Stimulated activated CD4-positive, alpha-beta T cell treated with anti-CD3 and anti-CD28 coated beads, Interleukin-1b, Interleukin-23, amount 100 ng/mL, for 48 hours (primary cell): ENCODE measurements around the gene IP6K3.

Experiments used
- DNase-seq: peaks from one replicate; pipeline ENCODE4 v3.0.0-alpha.2; 2020

IP6K3 gene, protein sequence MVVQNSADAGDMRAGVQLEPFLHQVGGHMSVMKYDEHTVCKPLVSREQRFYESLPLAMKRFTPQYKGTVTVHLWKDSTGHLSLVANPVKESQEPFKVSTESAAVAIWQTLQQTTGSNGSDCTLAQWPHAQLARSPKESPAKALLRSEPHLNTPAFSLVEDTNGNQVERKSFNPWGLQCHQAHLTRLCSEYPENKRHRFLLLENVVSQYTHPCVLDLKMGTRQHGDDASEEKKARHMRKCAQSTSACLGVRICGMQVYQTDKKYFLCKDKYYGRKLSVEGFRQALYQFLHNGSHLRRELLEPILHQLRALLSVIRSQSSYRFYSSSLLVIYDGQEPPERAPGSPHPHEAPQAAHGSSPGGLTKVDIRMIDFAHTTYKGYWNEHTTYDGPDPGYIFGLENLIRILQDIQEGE

GRCh38 chr6:33746651-33747100 lies at the start of gene IP6K3:
IP6K3 (minus strand) TSS chr6:33746905; CDS start chr6:33735476, 11,429 bp downstream.
- DNase-seq, result no peak

DNA sequence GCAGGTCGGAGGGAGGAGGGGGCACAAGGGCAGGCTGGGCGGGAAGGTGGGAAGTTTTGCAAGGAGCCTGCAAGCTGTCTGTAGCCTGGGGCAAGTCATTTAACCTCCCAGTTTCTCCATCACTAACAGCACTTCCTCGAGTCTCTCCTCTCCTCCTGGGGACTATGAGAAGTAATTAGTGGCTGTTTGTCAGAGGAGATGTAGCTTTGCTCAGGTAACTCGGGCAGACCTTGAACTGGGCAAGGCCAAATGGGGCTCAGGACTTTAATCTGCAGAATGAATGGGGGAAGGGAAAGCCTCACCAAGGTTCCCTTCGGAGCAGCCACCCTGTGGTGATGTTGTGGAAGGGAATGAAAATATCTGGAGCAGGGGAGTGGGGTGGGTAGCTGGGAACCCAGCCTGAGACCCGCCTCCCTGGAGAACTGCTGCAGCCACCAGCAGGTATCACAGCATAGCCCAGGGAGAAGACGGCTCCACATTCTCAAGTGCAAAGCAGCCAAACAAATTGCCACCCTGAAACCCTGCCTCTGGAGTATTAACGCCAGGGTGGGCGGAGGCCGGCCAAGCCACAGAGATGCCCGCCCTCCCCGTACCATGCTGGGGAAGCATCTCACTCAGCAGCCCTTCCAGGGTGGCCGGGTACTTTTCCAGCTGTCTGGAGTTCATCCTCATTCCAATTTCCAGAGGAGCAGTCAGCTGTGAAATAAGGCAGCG lies 48.4 kb upstream of the IP6K3 start:
- DNase-seq, result no peak

DNA sequence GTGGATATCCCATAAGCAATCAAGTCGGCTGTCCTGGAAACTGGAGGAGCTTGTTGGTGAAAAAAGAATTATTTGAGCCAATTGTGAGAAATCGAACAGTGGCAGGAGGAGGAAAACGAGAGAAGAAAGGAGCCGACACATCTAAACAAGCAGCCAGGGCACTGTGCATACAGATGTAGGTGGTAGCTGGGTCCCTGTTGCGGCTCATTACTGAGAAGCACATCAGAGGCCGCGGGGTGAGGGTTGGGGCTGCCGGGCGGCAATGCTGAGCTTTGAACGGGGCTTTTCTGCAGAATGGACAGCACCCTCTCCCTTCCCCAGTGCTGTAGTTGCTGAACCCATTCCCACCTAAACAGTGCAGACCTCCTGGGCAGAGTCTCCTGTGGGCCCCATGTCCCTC lies 46.3 kb upstream of the IP6K3 start:
- DNase-seq, result no peak

DNA sequence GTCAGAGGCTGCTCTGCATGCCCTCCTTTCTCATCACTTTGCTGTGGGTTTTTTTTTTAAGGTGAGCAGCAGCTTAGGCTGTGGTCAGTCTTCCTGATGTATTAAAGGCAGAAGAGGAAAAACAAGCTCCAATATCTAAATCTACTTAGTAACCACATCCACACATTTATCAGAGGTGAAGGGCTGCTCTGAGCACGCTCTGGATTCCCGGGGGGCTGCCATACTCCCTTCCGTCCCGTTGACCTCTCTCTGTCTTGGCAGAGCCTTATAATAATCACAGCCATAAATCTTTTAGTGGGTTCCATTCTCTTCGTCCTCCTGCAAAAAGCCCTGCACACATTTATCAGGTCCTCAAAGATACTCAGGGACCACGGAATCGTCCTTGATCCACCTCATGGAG lies 44.9 kb upstream of the IP6K3 start:
- no peak for DNase-seq

GRCh38 chr6:33790910-33791309 lies 44.2 kb upstream of the IP6K3 start:
- DNase-seq, result no peak

GRCh38 chr6:33790379-33790778 lies 43.7 kb upstream of the IP6K3 start:
- DNase-seq, result no peak

GRCh38 chr6:33789550-33789895 lies 42.8 kb upstream of the IP6K3 start:
- DNase-seq, result no peak

DNA sequence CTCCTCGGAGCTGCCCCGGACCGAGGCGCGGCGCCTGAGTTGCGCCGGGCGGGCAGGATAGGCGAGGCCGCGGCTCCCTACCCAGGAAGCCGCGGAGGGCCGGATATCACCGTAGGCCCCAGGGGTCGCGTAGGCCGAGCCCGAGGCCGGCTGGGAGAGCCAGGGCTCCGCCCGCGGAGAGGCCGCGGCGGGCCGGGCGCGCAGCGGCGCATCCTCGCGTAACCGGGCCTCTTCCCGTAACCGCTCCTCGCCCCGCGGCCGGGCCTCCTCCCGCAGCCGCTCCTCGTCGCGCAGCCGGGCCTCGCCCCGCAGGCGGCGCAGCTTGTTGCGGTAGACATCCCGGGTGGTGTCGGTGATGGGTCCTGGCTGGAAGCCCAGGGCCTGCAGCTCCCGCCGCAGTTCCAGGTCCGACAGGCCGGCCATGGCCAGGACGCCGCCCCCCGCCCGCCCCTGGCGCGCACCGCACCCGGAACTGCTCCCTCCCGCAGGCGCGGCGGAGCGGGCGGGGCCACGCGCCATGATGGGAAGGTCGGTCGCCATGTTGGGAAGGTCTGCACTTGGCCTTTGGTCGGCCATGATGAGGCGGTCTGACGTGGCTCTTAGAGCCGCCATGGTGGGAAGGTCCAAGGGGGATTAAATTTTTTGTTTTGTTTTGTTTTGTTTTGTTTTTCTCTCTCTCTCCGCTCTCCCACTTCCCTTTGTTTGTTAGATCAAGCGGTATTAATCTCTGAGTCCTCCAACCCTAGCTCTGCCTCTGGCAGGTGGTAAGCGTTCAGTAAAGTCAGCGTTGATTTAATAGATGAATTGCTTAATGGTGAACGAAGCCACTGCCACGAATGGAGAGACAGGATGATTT lies 42.2 kb upstream of the IP6K3 start, which contains the start of gene LEMD2:
TSS of gene LEMD2 (minus strand) at position 437 of the 856 bp plus-strand sequence. CDS start at position 423, 14 bp downstream.
- peak; percentile 90 for DNase-seq

GRCh38 chr6:33787954-33788693 lies 41.4 kb upstream of the IP6K3 start:
- peak; percentile 49 for DNase-seq

- DNase-seq, result no peak
Measured at GRCh38 chr6:33787346-33787953, 40.7 kb upstream of the IP6K3 start.

DNA sequence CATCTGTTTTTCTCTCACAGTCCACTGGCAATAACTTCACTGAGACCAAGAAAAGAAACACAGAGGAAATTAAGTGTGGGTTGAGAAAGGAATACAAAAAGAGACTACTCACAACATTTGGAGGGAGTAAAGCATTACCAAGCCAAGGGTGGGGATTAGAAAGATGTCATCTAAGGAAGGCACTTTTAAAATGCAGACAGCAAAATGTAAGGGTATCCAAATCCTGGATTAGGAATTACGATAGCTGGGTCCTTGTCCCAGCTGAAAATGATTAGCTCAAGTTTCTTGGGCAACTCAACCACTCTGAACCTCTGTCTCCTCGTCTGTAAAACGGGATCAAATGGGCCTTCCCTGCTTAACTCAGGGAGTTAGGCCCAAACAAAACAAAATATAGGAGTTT lies 40.0 kb upstream of the IP6K3 start:
- DNase-seq, result no peak

GRCh38 chr6:33785778-33786177 lies 39.1 kb upstream of the IP6K3 start:
- no peak for DNase-seq

DNA sequence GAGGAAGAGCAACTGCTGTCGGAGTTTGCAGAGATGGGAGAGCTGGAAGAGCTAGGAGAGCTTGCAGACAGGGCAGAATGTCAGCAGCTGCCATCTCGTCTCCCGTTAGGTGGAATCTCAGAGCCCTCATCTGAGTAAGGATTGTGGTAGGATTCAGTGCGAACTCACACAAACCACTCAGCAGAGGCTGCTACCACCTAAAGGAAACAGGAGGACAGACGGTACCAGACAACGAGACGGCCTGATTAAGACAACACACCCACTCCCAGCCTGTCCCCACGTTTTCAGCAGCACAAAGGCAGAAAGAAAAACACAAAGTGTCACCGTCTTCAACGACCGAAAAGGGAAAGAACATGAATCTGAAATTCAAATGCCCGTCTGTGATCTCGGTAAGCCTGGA lies 38.1 kb upstream of the IP6K3 start:
- DNase-seq, result no peak

DNA sequence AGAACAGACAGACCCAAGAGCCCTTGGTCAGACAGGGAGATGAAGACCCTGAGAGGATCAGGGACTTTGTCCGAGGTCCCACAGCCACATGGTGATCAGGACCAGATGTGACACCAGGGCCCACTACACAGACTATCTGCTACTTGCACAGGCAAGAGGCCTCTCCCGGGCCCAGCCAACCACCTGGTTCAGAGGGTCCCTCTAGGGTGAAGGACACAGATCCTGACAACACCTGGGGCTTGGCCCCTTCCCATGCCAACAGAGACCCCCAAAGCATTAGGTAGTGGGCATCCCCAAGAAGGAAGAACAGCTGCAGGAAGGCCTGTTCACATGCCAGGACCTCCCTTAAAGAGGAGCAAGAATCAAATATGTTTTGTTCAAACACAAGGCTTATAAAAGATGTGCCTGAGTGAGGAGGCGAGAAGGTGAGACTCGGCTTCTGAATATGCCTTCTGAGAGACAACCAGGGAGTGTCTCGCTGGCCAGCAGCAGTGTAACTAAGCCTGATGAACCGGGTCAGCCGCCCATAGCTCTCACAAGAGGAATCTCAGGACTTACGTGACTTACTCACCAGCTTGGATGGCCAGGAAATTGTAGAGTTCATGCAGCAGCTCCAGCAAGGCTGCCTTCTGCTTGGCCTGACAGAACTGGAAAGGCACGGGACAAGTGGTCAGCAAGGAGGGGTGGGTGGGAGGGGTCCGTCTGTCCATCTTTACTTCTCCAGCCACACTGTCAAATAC lies 37.2 kb upstream of the IP6K3 start:
- no peak for DNase-seq

GRCh38 chr6:33782561-33782960 lies 35.9 kb upstream of the IP6K3 start:
- DNase-seq, result no peak

- DNase-seq, result no peak
Measured at GRCh38 chr6:33781131-33781975, 34.6 kb upstream of the IP6K3 start.

GRCh38 chr6:33779895-33780294 lies 33.2 kb upstream of the IP6K3 start:
- DNase-seq, result no peak

- no peak for DNase-seq
Measured at GRCh38 chr6:33779290-33779689, 32.6 kb upstream of the IP6K3 start.

GRCh38 chr6:33778444-33779121 lies 31.9 kb upstream of the IP6K3 start:
- no peak for DNase-seq
